ENCODE results near the gene ARHGEF9. TPM values are rescaled to one million over a fixed set of nuclear protein-coding genes. Genes with fewer than 3 reads are reported as not detected.

Gene ARHGEF9
- total and polyA plus RNA-seq, 10 of the 15 experiments (the other 5 are each of a cell fraction or from before 2014, with no cell fraction given) = 3.2 to 25.2 (median 14.3) TPM

- Histone ChIP-seq H3K4me1 (ENCODE audit: control insufficient read depth, insufficient read depth, low read length) (no peaks in the 10 kb centered on the region), H3K4me2 (ENCODE audit: control insufficient read depth, insufficient read depth) (no peak overlapping the region), H4K20me1 (ENCODE audit: control insufficient read depth, insufficient read depth) (no peaks in the 10 kb centered on the region), H3K36me3 (ENCODE audit: control insufficient read depth in 2 of 2, insufficient read depth in 2 of 2, low read length in 1 of 2) (no peaks in the 10 kb centered on the region; a peak in 1 of 4 replicates), H3K27me3 (replicated peaks in 1 of 2; ENCODE audit: control insufficient read depth in 2 of 2, insufficient read depth in 2 of 2, low read length in 1 of 2) (no peaks in the 10 kb centered on the region), H3K79me2 (ENCODE audit: control insufficient read depth, insufficient read depth, low read length) (no peaks in the 10 kb centered on the region), H3K27ac (ENCODE audit: control insufficient read depth, insufficient read depth) (no peak overlapping the region), H3K4me3 (no peak overlapping the region), H3K9me3 (replicated peaks; ENCODE audit: control insufficient read depth, insufficient read depth, low read length) (no peaks in the 10 kb centered on the region), H3K9ac (ENCODE audit: control insufficient read depth, insufficient read depth, low read length) (no peak overlapping the region), H2AFZ (ENCODE audit: control insufficient read depth, low read depth, low read length) (no peak overlapping the region)
- no peak for TF ChIP-seq POU2F2 (IDR thresholded peaks at IDR 0.05; ENCODE audit: borderline replicate concordance, low read depth, low read length)
- no peak for TF ChIP-seq PAX8 (IDR thresholded peaks at IDR 0.05)
- no peak for TF ChIP-seq FOS (IDR thresholded peaks at IDR 0.05; ENCODE audit: borderline replicate concordance, extremely low read depth, insufficient read length)
- no peak for TF ChIP-seq ZNF592 (IDR thresholded peaks at IDR 0.05)
- no peak for TF ChIP-seq RB1 (IDR thresholded peaks at IDR 0.05; ENCODE audit: borderline replicate concordance)
- TF ChIP-seq PAX5 (IDR thresholded peaks at IDR 0.05; ENCODE audit: borderline replicate concordance, low read depth, low read length) = no peak
- TF ChIP-seq, protein P1, sequence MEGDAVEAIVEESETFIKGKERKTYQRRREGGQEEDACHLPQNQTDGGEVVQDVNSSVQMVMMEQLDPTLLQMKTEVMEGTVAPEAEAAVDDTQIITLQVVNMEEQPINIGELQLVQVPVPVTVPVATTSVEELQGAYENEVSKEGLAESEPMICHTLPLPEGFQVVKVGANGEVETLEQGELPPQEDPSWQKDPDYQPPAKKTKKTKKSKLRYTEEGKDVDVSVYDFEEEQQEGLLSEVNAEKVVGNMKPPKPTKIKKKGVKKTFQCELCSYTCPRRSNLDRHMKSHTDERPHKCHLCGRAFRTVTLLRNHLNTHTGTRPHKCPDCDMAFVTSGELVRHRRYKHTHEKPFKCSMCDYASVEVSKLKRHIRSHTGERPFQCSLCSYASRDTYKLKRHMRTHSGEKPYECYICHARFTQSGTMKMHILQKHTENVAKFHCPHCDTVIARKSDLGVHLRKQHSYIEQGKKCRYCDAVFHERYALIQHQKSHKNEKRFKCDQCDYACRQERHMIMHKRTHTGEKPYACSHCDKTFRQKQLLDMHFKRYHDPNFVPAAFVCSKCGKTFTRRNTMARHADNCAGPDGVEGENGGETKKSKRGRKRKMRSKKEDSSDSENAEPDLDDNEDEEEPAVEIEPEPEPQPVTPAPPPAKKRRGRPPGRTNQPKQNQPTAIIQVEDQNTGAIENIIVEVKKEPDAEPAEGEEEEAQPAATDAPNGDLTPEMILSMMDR (IDR thresholded peaks at IDR 0.05 in 2 of 3, conservative IDR thresholded peaks at IDR 0.05 in 1 of 3; ENCODE audit: control insufficient read depth in 2 of 3, extremely low read depth in 1 of 3, insufficient read depth in 1 of 3, low read depth in 3 of 3, low read length in 3 of 3) = no peak
- TF ChIP-seq EED (IDR thresholded peaks at IDR 0.05; ENCODE audit: low read depth) = no peak
- TF ChIP-seq YBX1 (IDR thresholded peaks at IDR 0.05) = no peak
- TF ChIP-seq PML (IDR thresholded peaks at IDR 0.05; ENCODE audit: low read length) = no peak
- no peak for TF ChIP-seq RBBP5 (conservative IDR thresholded peaks at IDR 0.05)
- TF ChIP-seq ASH2L (IDR thresholded peaks at IDR 0.05; ENCODE audit: borderline replicate concordance, low read depth) = no peak
- no peak for TF ChIP-seq JUND (IDR thresholded peaks at IDR 0.05; ENCODE audit: low read depth, low read length)
- BruUV-seq (replicated peaks) = no TSS peak
- POLR2A ChIA-PET = no interaction called here
- SMC1A ChIA-PET (ENCODE audit: uncharacterized antibody, unreplicated experiment) = no interaction called here
- FAIRE-seq (no peak), DNase-seq (ENCODE audit: low read depth, low spot score) (no peak), ATAC-seq (no peak)
- RAD21 ChIA-PET (ENCODE audit: unreplicated experiment) = no interaction called here
- CTCF ChIA-PET = interaction anchor here (1.9 kb wide), 1 partner anchor 33 kb away, joined by 5 read pairs; no protein-coding TSS in a partner anchor
- intact Hi-C loops (cut with micrococcal nuclease; ENCODE audit: unreplicated experiment) = no loop called here
- in situ Hi-C loops (cut with MboI) = no loop called here
These were observed 65.4 kb downstream of the ARHGEF9 start for GRCh38 chrX:63719633-63720032.
